AG20443 (cell line): Measurements from ENCODE around the gene TTR.

Experiments used
- DNase-seq: peaks from one replicate; pipeline ENCODE4 v3.0.0; 2012; ENCODE audit warnings: low spot score, mixed read lengths

Gene TTR

DNA sequence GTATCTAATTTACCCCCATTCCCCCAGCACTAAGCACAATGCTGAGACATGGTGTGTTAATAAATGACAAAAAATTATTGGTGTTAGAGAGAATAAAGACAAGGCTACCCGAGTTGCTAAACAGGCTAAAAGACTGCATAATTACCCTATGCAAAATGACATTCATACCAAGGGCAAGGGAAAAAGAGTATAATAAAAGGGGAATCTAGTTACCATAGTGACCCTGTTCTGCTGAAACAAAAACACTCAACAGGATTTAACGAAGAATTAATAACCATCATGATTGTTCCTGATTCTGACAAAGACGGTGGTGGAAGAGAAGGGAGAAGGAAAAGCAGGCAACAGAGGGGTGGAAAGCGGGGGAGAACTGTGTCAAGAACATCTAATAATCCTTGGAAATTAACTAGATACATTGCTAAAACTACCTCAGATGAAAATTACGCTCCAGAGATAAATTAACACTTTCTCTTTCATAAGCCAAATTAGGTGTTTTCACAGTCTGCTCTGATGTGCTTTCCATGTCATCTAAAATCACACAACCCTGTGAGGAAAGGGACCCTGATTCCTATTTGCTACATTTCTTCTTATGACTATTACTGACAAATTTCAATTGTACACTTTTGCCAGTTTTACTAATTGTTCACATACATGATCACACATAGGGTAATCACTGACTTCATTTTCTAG lies 25.5 kb downstream of the TTR start:
- no peak for DNase-seq

DNA sequence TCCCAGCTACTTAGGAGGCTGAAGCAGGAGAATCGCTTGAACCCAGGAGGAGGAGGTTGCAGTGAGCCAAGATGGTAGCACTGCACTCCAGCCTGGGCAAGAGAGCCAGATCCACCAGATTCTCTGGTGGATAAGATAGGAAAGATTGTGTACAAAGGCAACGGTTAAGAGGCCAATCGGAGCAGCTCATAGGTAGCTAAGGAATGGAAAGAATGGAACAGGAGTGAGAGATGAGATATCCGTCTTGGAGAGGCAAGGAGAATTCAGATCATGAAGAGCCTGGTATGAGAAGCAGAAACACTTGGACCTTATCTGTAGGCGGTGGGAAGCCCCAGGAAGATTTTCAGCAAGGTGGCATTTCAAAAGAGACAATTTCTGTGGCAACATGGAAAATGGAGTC lies 27.1 kb downstream of the TTR start:
- DNase-seq = no peak

DNA sequence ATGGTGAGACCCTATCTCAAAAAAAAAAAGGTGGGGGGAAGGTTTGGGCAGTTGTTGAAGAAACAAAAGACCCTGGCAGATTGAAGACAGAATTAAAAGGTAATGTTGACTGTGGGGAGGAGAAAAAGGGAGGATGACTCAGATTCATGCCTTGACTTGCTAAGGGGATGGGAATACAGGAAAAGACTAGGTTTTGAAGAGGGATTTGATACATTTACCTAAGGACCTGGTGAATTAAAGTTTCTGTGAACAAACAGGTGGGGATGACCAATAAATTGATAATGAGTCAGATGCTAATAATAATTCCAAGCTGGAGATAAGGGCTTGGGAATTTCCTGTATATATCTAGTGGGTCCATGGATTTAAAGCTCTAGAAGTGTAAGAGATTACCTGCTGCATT lies 27.6 kb downstream of the TTR start:
- DNase-seq = no peak

DNA sequence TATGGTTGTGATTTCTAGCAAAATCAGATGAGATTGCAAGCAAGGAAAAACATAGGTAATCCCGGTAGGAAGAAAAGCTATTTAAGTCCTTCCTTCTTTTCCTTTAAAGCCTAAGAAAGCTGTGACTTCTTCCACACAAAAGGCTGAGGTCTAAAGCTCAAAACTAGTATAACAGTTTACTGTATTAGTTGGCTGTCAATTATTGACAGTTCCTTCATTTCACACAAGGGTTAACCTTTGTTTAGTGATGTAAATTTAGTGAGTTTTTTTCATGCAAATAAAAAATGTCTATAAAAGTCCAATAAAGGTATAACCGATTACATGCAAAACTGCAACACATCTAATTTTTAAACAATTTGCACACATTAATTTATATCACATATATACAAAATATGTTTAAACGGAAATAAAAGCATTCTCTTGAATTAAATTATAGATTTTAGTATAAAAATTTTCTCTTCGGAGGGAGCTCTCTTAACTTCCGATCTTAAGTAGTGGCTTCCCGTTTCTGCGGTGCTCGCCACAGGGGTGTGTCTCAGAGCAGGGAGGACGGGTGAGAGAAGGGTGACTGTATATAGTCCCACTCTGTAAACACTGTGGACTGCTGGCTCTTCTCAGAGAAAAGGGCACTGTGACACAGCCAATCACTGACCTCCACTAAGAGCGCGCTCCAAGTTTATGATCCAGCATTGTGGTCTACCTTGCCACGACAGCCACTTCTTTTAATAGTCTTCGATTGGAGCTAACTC lies 33.4 kb downstream of the TTR start:
- DNase-seq = no peak

DNA sequence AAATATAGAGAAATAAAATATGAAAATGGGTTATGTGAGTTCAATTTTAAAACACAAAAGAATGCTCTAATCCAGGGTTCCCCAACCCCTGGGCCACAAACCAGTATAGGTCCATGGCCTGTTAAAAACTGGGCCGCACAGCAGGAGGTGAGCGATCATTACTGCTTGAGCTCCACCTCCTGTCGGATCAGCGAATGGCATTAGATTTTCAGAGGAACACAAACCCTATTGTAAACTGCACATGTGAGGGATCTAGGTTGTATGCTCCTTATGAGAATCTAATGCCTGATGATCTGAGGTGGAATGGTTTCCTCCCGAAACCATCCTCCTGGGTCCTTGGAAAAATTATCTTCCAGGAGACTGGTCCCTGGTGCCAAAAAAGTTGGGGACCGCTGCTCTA lies 34.7 kb downstream of the TTR start:
- DNase-seq = no peak

DNA sequence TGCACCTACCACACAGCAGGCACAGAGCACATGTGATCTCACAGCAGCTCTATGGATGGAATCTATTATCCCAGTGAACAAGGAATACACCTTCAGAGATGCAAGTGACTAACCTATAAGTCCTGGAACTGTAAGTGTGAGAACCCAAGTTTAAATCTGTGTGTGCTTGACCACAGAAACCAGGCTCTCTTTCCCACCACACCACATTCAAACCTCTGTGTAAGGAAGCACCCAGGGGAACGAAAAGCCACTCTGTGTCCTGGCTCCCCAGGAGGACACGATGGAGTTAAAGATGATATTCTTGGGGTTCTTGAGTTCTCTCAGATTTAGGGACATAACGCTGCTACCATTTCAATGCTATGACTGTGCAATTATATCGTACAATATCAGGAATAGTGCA lies 38.9 kb downstream of the TTR start:
- no peak for DNase-seq

DNA sequence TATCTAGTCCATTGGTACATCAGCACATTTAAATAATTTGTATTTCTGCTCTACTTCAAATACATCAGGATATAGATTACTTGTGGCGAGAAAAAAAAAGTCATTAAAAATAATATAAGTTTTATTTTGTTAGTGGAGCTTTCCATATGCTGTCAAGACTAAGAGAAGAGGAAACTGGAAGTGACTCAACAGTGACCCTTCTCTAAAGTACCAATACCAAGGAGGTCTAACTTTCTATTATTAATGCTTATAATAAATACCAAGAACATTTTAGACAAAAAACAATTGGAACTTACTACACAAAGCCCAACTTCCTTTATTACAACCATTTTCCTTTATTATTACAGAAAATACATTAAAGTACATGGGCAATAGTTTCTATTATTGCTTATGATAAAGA lies 39.8 kb downstream of the TTR start:
- no peak for DNase-seq

DNA sequence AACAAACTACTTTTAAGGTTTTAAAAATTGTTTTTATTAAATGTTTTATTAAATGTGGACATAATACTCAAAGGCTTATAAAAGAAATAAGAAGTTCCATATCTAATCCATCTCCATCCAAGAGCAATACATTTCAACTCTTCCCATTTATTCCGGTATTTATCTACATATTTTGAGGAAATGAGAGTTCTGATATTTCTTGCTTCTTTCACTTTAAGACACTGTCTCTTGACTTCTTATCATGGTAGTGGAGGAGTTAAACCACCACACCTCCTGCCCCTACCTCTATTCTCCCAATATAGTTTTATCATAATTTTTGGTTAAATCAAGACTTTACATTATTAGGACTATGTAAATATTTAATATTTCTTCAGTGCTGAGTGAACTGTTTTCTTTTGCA lies 40.7 kb downstream of the TTR start:
- no peak for DNase-seq

DNA sequence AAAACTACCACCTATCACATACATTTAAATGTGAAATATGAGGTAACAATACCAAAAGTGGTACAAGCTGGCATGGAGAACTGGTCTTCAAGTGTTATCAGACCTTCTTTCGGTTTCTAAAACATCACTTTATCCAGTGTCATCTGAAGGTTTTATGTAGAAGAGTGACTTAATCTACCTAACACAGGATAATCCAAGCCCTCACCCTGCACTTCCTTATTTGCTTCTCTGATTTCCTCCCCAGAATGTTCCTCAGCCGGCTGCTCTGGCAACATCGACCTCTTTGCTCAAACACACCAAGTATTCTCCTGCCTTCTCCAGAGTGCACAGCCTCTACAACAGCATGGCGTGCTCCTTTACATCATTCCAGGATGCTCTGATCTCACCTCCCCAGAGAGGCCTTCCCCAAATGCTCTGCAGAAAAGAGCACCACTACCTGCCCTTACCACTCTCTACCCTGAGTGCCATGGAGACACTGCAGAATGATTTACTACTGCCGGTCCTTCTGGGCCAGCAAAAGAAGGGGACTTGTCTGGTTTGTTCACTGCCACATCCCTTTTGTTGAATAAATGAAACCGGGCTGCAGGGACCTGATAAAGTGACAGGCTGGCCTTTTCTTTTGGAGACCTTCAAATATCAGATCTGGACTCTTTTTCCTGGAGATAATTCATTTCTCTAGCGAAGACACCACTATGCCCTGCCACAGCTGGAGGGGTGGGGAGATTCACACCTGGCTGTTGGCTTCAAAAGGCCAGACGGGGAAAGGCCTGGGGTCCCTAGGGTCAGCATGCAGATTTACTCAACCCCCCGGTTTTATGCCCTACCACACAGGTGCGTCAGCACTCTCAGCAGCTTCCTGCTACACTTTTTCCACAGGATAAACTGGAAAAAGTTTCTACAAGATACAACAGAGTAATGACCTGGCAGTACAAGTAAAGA lies 42.0 kb downstream of the TTR start:
- DNase-seq = no peak

DNA sequence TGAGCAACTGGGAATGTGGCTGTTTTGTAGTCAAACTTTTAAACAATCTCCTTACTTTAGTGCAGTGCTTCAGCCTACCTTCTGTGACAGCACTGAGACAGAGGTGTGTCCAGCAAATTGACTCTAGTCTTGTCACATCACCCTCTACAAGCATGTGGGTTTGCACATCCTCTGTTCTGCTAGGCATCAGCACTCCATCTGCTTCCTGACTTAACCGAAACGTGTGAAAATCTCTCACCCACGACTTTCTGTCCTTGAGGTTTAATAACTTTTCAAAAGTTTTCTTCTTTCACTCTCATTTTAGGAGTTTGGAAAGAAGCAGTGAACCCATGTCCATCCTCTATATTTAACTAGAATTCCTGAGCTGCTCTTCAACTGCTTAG lies 42.6 kb downstream of the TTR start:
- DNase-seq = no peak

DNA sequence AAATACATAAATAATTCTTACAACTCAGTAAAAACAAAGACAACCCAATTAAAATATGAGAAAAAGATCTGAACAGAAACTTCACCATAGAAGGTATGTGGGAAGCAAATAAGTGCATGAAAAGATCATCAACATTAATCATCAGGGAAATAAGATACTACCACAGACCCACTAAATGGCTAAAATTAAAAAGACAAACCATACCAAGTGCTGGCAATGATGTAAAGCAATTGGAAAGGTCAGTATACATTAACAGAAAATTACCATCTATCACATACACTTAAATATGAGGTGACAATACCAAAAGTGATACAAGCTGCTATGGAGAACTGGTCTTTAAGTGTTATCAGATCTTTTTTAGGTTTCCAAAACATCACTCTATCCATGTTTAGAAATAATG lies 44.7 kb downstream of the TTR start:
- DNase-seq = no peak

DNA sequence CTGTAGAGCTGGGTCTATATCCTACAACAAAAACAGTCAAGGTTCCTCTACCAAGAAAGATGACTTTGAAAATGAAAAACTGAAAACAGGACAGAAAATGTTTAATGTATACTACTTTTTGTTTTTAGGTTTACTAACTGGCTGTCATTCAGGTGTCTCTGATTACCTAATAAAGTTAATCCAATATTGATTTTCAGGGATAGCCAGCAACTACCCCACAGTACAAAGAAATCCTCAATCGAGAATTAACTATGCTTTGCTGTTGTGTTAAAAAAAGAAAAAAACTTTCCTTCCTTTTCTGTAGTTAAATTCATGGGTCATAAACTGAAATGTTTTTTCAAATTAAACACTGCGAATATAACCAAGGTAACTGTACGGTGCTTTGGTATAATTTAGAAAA lies 45.8 kb downstream of the TTR start:
- no peak for DNase-seq

DNA sequence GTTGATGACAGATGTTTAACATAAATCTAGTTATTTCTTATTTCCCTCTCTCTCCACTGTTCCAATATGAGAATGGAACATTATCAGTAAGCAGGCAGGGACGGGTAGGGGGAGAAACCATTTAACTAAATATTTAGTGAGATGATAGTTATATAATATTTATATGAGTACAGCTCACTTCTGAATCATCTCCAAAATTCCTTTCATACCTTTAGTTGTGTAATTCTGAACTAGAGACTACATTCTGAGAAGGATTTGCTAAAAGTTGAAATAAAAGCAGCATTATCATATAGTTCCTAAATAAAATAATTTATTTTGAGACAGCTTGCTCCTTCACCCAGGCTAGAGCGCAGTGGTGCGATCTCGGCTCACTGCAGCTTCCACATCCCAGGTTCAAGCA lies 51.3 kb downstream of the TTR start:
- DNase-seq = no peak

DNA sequence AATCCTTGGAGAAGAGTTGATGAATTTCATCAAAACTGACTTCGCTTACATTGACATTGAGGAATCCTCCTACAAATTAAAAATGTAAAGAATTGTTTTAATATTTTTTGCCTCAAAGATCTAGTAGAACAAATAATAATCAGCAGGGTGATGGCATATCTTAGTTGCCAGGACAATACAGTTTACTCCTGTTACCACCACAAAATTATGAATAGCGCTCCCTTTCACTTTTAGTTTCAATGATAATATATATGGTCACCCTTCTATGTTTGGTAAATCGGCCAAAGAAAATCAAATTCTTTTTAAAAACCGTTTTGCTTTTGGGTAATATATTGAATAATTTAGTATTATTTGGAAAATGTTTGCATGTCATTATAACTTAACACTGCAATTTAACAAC lies 53.7 kb downstream of the TTR start:
- no peak for DNase-seq

DNA sequence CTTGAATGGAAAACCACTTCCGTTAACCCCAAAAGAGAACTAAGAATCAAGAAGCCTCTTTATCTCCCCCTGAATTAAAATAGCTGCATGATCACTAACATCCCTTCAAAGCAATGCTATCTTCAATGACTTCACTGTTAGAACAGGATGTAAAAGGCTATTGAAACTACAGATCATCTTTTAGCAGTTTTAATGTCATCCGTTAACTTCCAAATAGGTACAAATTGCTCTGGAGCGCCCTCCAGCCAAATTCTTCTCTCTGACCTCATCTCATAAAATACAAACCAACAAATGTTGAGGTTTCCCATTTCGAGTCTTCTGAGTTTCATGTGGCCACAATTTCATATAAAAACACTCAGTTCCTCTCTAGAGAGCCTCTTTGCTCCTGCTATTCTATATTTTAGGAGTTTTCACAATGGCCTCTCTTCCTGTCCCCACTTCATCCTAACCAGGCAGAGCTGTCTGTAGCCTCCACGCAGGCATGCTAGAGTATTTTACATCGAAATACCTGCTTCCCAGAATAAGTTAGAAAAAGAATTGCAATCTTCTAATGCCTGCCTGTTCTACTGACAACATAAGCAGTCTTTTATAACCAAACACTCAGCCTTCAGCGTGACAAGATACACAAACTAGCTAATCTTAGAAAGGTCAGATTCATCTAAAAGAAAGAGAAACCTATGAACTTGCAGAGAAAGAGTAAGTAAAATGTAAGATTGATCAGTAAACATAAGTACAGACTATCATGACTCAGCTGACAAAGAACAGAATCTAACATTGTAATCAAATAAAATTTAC lies 54.9 kb downstream of the TTR start:
- no peak for DNase-seq

DNA sequence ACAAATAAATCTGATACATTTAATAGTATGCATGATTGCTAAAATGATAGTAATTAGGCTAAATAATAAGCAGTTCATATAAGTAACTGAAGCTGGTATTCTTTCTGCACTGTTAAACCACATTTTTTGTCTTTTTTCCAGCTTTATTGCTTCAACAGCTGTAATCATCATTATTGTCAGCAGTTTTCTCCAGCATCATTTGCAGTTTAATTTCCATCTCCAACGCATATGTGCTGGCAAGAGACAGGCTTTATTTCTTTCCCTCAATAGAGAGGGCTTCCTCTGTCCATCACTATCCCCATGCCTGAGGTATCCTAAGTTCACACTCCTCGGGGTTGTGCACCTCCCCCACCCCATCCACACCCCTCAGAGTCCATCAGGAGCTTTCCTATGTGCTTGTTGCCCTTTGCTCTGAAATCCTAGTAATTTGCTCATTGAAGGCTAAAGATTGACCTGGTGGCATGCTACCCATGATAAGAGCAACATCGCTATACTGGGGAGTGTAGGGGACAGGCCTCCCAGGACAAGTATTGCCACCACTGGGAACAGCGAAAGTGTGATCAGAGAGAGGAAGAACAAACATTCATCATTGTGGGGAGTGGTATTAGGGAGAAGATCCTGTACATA lies 55.6 kb downstream of the TTR start:
- no peak for DNase-seq
